GM12878 (cell line): ENCODE data around the gene HAO1. TPM values are rescaled to one million over a fixed set of nuclear protein-coding genes. Genes with fewer than 3 reads are reported as not detected.

Source experiments
- BRCA1 ChIP-seq: IDR thresholded peaks from 2 replicates; pipeline ENCODE4 v1.6.1; 2011; ENCODE audit warnings: low read depth, low read length, improper control_type of control experiment
- CBFB ChIP-seq: IDR thresholded peaks from 2 replicates; pipeline ENCODE4 v1.6.1; 2016; ENCODE audit warnings: antibody characterized with exemption, low read depth
- JUND ChIP-seq: IDR thresholded peaks from 2 replicates; pipeline ENCODE4 v1.6.1; 2012; ENCODE audit warnings: low read depth, mild to moderate bottlenecking, low read length, improper control_type of control experiment, moderate library complexity
- PAX8 ChIP-seq: fragments of 450-650 bp; IDR thresholded peaks from 2 replicates; pipeline ENCODE4 v1.6.1; 2017; ENCODE audit warnings: mild to moderate bottlenecking, moderate library complexity
- RUNX3 ChIP-seq: IDR thresholded peaks from 2 replicates; pipeline ENCODE4 v1.6.1; 2012; ENCODE audit warnings: low read length, inconsistent platforms
- SPI1 ChIP-seq: IDR thresholded peaks from 2 replicates; pipeline ENCODE4 v1.6.1; 2011; ENCODE audit warnings: low read depth, mild to moderate bottlenecking, low read length, moderate library complexity, borderline replicate concordance; ENCODE audit not compliant: insufficient read depth
- STAT1 ChIP-seq: fragments of 450-650 bp; conservative IDR thresholded peaks from 2 replicates; pipeline ENCODE4 v1.6.1; 2014; ENCODE audit warnings: antibody characterized with exemption, mild to moderate bottlenecking
- TCF3 ChIP-seq: IDR thresholded peaks from 2 replicates; pipeline ENCODE4 v1.6.1; 2012; ENCODE audit warnings: low read depth, mild to moderate bottlenecking, low read length, borderline replicate concordance; ENCODE audit not compliant: insufficient read depth
- polyA plus RNA-seq, 11 experiments: library from polyadenylated mRNA; depleted of rRNA in 4 of 11; unstranded in 6 of 11; stranded (reverse) in 5 of 11; fragments of >200 nt; fragmentation: Nextera tagmentation in 4 of 11; fragmentation: Illumina TruSeq in 1 of 11; extraction: Ambion mirVana in 4 of 11; extraction: Trizol in 1 of 11; gene quantifications; 1 replicate in 1 of 11; 2 replicates in 10 of 11; pipeline versions ENCODE4 v1.2.1 to v1.2.3, GENCODE V29; 2011 to 2016; ENCODE audit warnings: inconsistent platforms in 2 of 11, missing spikeins in 2 of 11, low read depth in 1 of 11
- total RNA-seq, 4 experiments: library from RNA; depleted of rRNA in 3 of 4; stranded (reverse); fragments of >200 nt in 3 of 4; fragmentation: Illumina TruSeq in 1 of 4; extraction: Trizol in 1 of 4; gene quantifications; 2 replicates each; pipeline versions ENCODE4 v1.2.1 to v1.2.3, GENCODE V29; 2013 to 2021
- TF ChIP-seq, protein P1 (sequence below): fragments of 450-650 bp; IDR thresholded peaks from 2 replicates; pipeline ENCODE4 v1.6.1; 2016; ENCODE audit warnings: mild to moderate bottlenecking, moderate library complexity, borderline replicate concordance
- TF ChIP-seq, protein P2 (sequence below): fragments of 150-350 bp; IDR thresholded peaks from 2 replicates; pipeline ENCODE4 v1.6.1; 2014; ENCODE audit warnings: mild to moderate bottlenecking, low read depth, low read length

The HAO1 gene
- total and polyA plus RNA-seq, 10 of the 15 experiments (the other 5 are each of a cell fraction or from before 2014, with no cell fraction given), result 0.03 to 0.29 (median 0.05) TPM; not detected in 7

DNA sequence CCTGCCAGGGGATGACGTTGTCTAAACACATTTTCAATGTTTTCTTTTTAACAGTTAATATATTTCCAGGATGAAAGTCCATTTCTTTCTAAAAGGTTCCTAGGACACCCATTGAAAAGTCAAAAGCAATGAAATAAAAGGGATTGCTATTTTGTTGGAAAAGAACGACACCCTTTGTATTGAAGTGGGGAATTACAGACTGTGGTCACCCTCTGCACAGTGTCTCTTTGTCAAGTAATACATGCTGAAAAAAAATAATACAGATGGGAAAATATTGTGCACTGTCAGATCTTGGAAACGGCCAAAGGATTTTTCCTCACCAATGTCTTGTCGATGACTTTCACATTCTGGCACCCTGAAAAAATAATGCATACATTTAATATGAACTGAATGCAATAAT lies 56.9 kb downstream of the HAO1 start (continued):
- TF ChIP-seq, protein P1, sequence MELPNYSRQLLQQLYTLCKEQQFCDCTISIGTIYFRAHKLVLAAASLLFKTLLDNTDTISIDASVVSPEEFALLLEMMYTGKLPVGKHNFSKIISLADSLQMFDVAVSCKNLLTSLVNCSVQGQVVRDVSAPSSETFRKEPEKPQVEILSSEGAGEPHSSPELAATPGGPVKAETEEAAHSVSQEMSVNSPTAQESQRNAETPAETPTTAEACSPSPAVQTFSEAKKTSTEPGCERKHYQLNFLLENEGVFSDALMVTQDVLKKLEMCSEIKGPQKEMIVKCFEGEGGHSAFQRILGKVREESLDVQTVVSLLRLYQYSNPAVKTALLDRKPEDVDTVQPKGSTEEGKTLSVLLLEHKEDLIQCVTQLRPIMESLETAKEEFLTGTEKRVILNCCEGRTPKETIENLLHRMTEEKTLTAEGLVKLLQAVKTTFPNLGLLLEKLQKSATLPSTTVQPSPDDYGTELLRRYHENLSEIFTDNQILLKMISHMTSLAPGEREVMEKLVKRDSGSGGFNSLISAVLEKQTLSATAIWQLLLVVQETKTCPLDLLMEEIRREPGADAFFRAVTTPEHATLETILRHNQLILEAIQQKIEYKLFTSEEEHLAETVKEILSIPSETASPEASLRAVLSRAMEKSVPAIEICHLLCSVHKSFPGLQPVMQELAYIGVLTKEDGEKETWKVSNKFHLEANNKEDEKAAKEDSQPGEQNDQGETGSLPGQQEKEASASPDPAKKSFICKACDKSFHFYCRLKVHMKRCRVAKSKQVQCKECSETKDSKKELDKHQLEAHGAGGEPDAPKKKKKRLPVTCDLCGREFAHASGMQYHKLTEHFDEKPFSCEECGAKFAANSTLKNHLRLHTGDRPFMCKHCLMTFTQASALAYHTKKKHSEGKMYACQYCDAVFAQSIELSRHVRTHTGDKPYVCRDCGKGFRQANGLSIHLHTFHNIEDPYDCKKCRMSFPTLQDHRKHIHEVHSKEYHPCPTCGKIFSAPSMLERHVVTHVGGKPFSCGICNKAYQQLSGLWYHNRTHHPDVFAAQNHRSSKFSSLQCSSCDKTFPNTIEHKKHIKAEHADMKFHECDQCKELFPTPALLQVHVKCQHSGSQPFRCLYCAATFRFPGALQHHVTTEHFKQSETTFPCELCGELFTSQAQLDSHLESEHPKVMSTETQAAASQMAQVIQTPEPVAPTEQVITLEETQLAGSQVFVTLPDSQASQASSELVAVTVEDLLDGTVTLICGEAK, result no peak
- TF ChIP-seq JUND (no peak), TCF3 (no peak), STAT1 (no peak), PAX8 (no peak), RUNX3 (no peak), CBFB (no peak), SPI1 (no peak), BRCA1 (no peak)
- TF ChIP-seq, protein P2, sequence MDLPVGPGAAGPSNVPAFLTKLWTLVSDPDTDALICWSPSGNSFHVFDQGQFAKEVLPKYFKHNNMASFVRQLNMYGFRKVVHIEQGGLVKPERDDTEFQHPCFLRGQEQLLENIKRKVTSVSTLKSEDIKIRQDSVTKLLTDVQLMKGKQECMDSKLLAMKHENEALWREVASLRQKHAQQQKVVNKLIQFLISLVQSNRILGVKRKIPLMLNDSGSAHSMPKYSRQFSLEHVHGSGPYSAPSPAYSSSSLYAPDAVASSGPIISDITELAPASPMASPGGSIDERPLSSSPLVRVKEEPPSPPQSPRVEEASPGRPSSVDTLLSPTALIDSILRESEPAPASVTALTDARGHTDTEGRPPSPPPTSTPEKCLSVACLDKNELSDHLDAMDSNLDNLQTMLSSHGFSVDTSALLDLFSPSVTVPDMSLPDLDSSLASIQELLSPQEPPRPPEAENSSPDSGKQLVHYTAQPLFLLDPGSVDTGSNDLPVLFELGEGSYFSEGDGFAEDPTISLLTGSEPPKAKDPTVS, result no peak
